Breast epithelium (tissue), 4 donors: ENCODE results near the gene WNT8A. TPM values are rescaled to one million over a fixed set of nuclear protein-coding genes. Genes with fewer than 3 reads are reported as not detected.

Experiments used
- DNase-seq, 2 donors: peaks; one replicate each; pipeline ENCODE4 v3.0.0-alpha.2; 2019; ENCODE audit warnings: low spot score in 2 of 2
- H3K27ac ChIP-seq, 2 donors: fragments of 200-600 bp; sonication (generic) in 1 of 2; one replicate each; pipeline ENCODE4 v1.5.1; 2016 to 2019; ENCODE audit warnings: mild to moderate bottlenecking in 1 of 2
- H3K27me3 ChIP-seq, 2 donors: fragments of 200-600 bp; sonication (generic) in 1 of 2; one replicate each; pipeline versions ENCODE4 v1.5.1 to v1.6.0; 2017 to 2019; ENCODE audit warnings: control low read depth in 1 of 2, mild to moderate bottlenecking in 1 of 2
- H3K36me3 ChIP-seq: fragments of 200-600 bp; one replicate; pipeline ENCODE4 v1.5.1; 2019
- H3K4me1 ChIP-seq, 2 donors: fragments of 200-600 bp; sonication (generic); one replicate each; pipeline ENCODE4 v1.5.1; 2016 to 2019; ENCODE audit warnings: control low read depth in 1 of 2
- H3K4me3 ChIP-seq, 3 donors: fragments of 200-600 bp; sonication (generic); 1 replicate in 2 of 3; 2 replicates in 1 of 3; pipeline ENCODE4 v1.5.1; 2016 to 2019; ENCODE audit warnings: mild to moderate bottlenecking in 3 of 3, moderate library complexity in 2 of 3
- H3K9me3 ChIP-seq, 2 donors: fragments of 200-600 bp; sonication (generic) in 1 of 2; one replicate each; pipeline ENCODE4 v1.5.1; 2016 to 2019; ENCODE audit warnings: control low read depth in 1 of 2
- POLR2A ChIP-seq: fragments of 450-650 bp; IDR thresholded peaks from one replicate; pipeline ENCODE4 v1.6.1; 2016; ENCODE audit warnings: antibody characterized with exemption, mild to moderate bottlenecking, moderate library complexity
- POLR2AphosphoS5 ChIP-seq, 3 donors: sonication (generic); formaldehyde crosslinking; IDR thresholded peaks; one replicate each; pipeline ENCODE4 v1.6.1; 2017; ENCODE audit warnings: antibody characterized with exemption in 3 of 3
- intact Hi-C: fragments of 100-400 bp; cut with DNase I; formaldehyde crosslinking; loops from one replicate; pipeline ENCODE4 v1.15.1; 2023; ENCODE audit warnings: low total_unique reads
- total RNA-seq, 3 donors: library from RNA; depleted of rRNA; stranded (reverse); fragments of >200 nt; gene quantifications; one replicate each; pipeline ENCODE4 v1.1.0, GENCODE V29; 2016
- TF ChIP-seq, protein P1 (sequence below), 3 donors: fragments of 450-650 bp; IDR thresholded peaks; one replicate each; pipeline ENCODE4 v1.5.1; 2016 to 2017; ENCODE audit warnings: antibody characterized with exemption in 3 of 3, mild to moderate bottlenecking in 3 of 3, moderate library complexity in 3 of 3

The WNT8A gene
- total RNA-seq, 3 donors from 2014 or later, result not detected

DNA sequence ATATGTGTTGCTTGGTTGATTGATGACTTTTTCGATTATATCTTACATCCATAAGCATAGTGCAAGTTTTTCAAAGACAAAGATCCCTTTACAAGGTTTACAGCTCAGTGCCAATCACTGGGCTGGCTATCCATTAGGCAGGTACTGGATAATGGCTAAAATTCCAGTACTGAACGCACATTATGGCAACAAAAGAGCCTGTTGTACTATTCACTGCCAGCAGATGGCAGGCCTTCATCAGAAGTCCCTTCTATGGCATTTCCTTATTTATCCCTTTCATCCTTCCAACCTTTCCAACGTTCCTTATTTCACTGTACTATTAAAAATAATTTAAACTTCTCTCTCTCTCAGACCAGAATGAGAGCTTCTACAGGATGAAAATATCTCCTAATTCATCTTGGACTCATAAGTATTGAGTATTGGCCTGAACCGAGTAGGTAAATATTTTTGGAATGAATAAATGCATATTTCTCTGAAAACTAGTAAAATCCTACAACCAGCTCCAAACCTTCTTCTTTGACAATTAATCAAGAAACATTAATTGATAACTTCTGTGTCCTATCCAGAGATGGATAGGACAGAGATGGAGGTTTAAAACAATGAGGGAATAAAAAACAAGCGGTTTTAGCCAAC, 6.7 kb upstream of the WNT8A start:
- Histone ChIP-seq H3K27ac (no peak overlapping the region), H3K36me3 (no peaks in the 10 kb centered on the region), H3K4me1 (no peaks in the 10 kb centered on the region), H3K27me3 (no peaks in the 10 kb centered on the region), H3K9me3 (no peaks in the 10 kb centered on the region), H3K4me3 (no peak overlapping the region)
- intact Hi-C loops, result no loop called here
- TF ChIP-seq, protein P1, sequence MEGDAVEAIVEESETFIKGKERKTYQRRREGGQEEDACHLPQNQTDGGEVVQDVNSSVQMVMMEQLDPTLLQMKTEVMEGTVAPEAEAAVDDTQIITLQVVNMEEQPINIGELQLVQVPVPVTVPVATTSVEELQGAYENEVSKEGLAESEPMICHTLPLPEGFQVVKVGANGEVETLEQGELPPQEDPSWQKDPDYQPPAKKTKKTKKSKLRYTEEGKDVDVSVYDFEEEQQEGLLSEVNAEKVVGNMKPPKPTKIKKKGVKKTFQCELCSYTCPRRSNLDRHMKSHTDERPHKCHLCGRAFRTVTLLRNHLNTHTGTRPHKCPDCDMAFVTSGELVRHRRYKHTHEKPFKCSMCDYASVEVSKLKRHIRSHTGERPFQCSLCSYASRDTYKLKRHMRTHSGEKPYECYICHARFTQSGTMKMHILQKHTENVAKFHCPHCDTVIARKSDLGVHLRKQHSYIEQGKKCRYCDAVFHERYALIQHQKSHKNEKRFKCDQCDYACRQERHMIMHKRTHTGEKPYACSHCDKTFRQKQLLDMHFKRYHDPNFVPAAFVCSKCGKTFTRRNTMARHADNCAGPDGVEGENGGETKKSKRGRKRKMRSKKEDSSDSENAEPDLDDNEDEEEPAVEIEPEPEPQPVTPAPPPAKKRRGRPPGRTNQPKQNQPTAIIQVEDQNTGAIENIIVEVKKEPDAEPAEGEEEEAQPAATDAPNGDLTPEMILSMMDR (IDR thresholded peaks at IDR 0.05), result peak; percentile 20 to 78 (median 57)
- TF ChIP-seq POLR2A (no peak), POLR2AphosphoS5 (IDR thresholded peaks at IDR 0.05) (no peak)
- peak in 1 of 2 donors; percentile 22 for DNase-seq

DNA sequence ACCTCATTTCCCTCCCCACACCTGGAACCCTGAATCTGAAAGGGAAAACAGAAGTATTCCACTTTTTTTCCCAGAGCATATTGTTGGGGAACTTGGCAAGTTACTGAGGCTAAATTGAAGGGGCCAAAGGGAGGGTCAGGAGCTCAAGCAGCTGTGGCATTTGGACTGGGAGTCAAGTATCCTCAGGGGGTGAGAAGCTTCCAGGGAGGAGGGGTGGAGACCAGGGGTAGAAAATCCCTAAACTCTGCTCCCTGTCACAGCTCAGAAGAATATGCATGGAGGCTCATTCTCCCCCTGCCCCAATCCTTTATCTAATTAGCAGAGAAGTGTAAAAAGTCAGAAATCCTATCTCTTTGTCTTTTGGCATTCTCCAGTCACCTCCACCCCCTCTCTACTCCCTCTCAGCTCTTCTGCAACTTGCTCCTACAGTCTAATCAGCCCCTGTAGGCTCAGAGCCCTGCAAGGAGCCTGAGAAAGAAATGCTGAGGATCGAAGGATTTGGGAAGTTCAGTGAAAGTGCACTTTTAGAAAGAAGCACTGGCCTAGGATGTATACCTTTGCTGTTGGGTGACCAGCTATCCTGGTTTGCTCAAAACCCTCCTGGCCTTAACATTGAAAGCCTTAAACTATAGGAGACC, 5.7 kb upstream of the WNT8A start:
- intact Hi-C loops, result no loop called here
- Histone ChIP-seq H3K27me3 (no peaks in the 10 kb centered on the region), H3K9me3 (no peaks in the 10 kb centered on the region), H3K4me1 (no peaks in the 10 kb centered on the region), H3K36me3 (no peaks in the 10 kb centered on the region), H3K4me3 (no peak overlapping the region), H3K27ac (peak overlapping the region in 1 of 2 donors; percentile 7)
- DNase-seq, result no peak
- TF ChIP-seq, protein P1 (IDR thresholded peaks at IDR 0.05), result no peak
- no peak for TF ChIP-seq POLR2AphosphoS5 (IDR thresholded peaks at IDR 0.05)
- TF ChIP-seq POLR2A, result no peak

DNA sequence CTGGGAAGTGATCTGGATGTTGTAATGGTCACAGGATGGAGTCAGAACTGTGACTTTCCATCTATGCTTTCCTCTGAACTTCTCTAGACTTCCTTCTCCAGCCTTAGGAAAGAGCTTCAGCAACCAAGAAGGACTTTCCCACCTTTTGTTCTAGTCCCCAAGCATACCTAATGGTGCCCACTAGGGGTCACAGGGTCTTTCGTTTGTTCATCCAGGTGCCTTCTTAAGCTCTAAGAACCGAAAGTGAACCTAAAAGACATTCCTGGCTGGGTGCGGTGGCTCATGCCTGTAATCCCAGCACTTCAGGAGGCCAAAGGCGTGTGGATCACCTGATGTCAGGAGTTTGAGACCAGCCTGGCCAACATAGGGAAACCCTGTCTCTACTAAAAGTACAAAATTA, 1.8 kb upstream of the WNT8A start:
- no peak for DNase-seq
- no peak for TF ChIP-seq POLR2A
- TF ChIP-seq, protein P1 (IDR thresholded peaks at IDR 0.05), result no peak
- no peak for TF ChIP-seq POLR2AphosphoS5 (IDR thresholded peaks at IDR 0.05)
- no peaks in the 10 kb centered on the region for H3K9me3 ChIP-seq
- no peak overlapping the region for H3K4me3 ChIP-seq
- H3K27me3 ChIP-seq, result no peaks in the 10 kb centered on the region
- H3K4me1 ChIP-seq, result no peaks in the 10 kb centered on the region
- H3K36me3 ChIP-seq, result no peaks in the 10 kb centered on the region
- H3K27ac ChIP-seq, result no peak overlapping the region
- intact Hi-C loops, result no loop called here

DNA sequence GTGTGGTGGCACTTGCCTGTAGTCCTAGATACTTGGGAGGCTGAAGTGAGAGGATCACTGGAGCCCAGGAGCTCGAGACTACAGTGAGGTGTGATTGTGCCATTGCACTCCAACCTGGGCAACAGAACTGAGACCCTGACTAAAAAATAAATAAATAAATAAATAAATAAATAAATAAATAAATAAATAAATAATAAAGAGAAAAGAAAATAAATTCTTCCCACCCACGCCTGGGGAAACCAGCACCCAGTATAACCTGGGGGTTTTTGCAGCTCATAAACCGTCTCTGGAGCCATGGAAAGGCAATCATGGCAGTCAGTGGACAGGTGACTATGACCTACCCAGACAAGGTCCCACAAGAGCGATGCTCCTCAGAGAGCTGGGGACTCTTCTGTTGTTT, 7.9 kb downstream of the WNT8A start:
- Histone ChIP-seq H3K36me3 (no peaks in the 10 kb centered on the region), H3K27ac (no peak overlapping the region), H3K9me3 (no peaks in the 10 kb centered on the region), H3K4me1 (no peaks in the 10 kb centered on the region), H3K27me3 (no peaks in the 10 kb centered on the region), H3K4me3 (no peak overlapping the region)
- DNase-seq, result no peak
- TF ChIP-seq POLR2AphosphoS5 (IDR thresholded peaks at IDR 0.05) (no peak), POLR2A (no peak)
- TF ChIP-seq, protein P1 (IDR thresholded peaks at IDR 0.05), result no peak
- intact Hi-C loops, result no loop called here

DNA sequence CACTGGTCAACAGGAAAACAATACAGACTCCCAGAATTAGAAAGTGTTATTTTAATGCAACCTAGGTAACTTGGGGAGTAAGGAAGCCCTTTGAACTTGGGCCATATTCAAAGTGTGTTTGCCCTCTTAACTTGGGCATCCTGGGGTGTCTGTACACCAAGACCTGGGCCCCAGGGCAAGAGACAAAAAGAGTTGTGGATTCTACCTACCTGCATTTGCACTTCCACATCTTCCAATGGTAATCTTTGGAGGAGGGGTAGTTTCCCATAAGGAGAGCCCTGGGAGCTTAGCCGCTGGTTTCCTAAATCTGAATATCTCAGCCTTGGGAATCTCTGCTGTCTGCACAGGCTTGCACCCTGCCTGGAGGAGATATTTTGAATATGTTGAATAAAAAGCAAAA, 8.5 kb downstream of the WNT8A start:
- no peak for DNase-seq
- Histone ChIP-seq H3K27ac (no peak overlapping the region), H3K4me3 (no peak overlapping the region), H3K36me3 (no peaks in the 10 kb centered on the region), H3K4me1 (no peaks in the 10 kb centered on the region), H3K9me3 (no peaks in the 10 kb centered on the region), H3K27me3 (peaks cover 0 to 2% of the 10 kb centered on the region in 2 donors)
- TF ChIP-seq POLR2AphosphoS5 (IDR thresholded peaks at IDR 0.05) (no peak), POLR2A (no peak)
- intact Hi-C loops, result no loop called here
